ENCODE results near the gene VAV2. TPM values are rescaled to one million over a fixed set of nuclear protein-coding genes. Genes with fewer than 3 reads are reported as not detected.
A peak's percentile ranks its signal among the peaks of the same experiment; 100 is the strongest.

VAV2 gene
- total and polyA plus RNA-seq, 2 experiments from 2014 or later, result 8.1 to 28.9 TPM

DNA sequence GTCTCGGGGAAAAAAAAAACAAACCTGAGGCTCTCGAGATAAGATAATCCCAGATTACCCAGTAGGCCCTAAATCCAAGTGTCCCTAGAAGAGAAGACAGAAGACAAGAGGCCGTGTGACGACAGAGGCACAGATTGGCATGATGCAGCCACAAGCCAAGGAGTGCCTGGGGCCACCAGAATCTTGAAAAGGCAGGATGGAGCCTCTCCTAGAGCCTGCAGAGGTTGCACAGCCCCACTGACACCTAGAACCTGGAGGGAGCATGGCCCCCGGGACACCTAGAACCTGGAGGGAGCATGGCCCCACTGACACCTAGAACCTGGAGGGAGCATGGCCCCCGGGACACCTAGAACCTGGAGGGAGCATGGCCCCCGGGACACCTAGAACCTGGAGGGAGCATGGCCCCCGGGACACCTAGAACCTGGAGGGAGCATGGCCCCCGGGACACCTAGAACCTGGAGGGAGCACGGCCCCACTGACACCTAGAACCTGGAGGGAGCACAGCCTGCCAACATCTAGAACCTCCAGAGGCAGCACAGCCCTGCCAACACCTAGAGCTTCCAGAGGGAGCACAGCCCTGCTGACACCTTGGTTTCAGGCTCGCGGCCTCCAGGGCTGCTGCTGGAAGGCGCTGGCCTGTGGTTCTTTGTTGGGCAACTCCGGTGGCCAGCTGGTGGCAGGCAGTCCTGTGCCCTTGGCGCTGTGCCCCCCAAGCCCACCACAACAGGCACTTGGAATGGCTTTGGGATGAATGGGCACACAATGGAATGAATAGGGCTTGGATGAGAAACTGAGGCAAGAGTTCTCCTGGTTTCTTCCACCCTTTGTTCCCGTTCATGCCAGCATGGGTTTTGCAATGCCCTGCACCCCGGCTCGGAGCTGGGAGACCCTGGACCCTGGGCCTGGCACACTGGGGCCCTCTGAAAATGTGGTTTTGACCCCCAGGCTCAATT lies 39.2 kb downstream of the VAV2 start:
- H3K79me2 ChIP-seq (replicated peaks; ENCODE audit: insufficient read depth), result peaks cover 66% of the 10 kb centered on the region
- H3K36me3 Mint-ChIP-seq (ENCODE audit: low read depth), result no peaks in the 10 kb centered on the region

DNA sequence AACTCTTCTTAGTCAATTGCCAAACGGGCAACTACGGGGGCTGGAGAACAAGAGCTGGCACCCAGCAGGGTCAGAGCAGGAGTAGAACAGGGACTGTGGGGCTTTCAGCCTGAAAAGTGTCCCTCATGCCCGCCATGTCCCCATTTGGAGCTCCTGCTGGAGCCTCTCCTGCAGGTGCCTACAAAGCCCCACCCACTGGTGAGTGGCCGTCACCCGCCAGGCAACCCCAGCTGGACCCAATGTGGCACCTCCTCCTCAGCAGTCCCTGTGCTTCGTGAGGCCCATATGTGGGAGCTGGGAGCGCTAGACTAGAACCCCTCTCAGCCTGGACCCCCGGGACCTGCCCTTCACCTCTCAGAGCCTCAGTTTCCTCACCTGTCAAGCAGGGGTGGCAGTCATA lies 40.9 kb downstream of the VAV2 start:
- no peaks in the 10 kb centered on the region for H3F3A ChIP-seq (replicated peaks; ENCODE audit: low read depth)
- Mint-ChIP-seq H3K4me3 (no peak overlapping the region), H3K27me3 (ENCODE audit: insufficient read depth, low read depth, poor library complexity) (peaks cover 23% of the 10 kb centered on the region), H3K9me3 (no peaks in the 10 kb centered on the region), H3K36me3 (ENCODE audit: low read depth) (no peaks in the 10 kb centered on the region), H3K4me1 (peaks cover 33% of the 10 kb centered on the region), H3K27ac (no peak overlapping the region)
- no peaks in the 10 kb centered on the region for H3K27me3 ChIP-seq (ENCODE audit: insufficient read depth)
- H4K20me1 ChIP-seq (replicated peaks; ENCODE audit: insufficient read depth), result no peaks in the 10 kb centered on the region; the same call in none of the 2 replicates
- H3K36me3 ChIP-seq (ENCODE audit: insufficient read depth), result no peaks in the 10 kb centered on the region; the same call in 1 of the 2 replicates
- H3K9me2 ChIP-seq (ENCODE audit: insufficient read depth), result no peaks in the 10 kb centered on the region
- H2AFZ ChIP-seq, result no peak overlapping the region
- no peak overlapping the region for H3K4me3 ChIP-seq
- no peak for ATAC-seq
- H3K4me1 ChIP-seq (ENCODE audit: insufficient read depth), result peaks cover 5% of the 10 kb centered on the region
- no peak for DNase-seq (ENCODE audit: low spot score)
- peak overlapping the region; percentile 19; the same call in 1 of the 2 replicates for H3K27ac ChIP-seq (ENCODE audit: low read depth)
- H3K4me2 ChIP-seq, result no peak overlapping the region
- peaks cover 73% of the 10 kb centered on the region for H3K79me2 ChIP-seq (replicated peaks; ENCODE audit: insufficient read depth)
- TF ChIP-seq JUNB (IDR thresholded peaks at IDR 0.05; ENCODE audit: unreplicated experiment), result no peak
- TF ChIP-seq, protein P1, sequence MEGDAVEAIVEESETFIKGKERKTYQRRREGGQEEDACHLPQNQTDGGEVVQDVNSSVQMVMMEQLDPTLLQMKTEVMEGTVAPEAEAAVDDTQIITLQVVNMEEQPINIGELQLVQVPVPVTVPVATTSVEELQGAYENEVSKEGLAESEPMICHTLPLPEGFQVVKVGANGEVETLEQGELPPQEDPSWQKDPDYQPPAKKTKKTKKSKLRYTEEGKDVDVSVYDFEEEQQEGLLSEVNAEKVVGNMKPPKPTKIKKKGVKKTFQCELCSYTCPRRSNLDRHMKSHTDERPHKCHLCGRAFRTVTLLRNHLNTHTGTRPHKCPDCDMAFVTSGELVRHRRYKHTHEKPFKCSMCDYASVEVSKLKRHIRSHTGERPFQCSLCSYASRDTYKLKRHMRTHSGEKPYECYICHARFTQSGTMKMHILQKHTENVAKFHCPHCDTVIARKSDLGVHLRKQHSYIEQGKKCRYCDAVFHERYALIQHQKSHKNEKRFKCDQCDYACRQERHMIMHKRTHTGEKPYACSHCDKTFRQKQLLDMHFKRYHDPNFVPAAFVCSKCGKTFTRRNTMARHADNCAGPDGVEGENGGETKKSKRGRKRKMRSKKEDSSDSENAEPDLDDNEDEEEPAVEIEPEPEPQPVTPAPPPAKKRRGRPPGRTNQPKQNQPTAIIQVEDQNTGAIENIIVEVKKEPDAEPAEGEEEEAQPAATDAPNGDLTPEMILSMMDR (conservative IDR thresholded peaks at IDR 0.05; ENCODE audit: low read depth in 2 of 2), result no peak
- no peak for TF ChIP-seq CREB1 (CRISPR knock-in tag; IDR thresholded peaks at IDR 0.05; ENCODE audit: low read depth)
- TF ChIP-seq ZNF114 (CRISPR knock-in tag; IDR thresholded peaks at IDR 0.05), result no peak
- TF ChIP-seq ZNF331 (CRISPR knock-in tag; IDR thresholded peaks at IDR 0.05; ENCODE audit: low read depth), result no peak

More for the DNA sequence above, 39.2 kb downstream of the VAV2 start:
- Histone ChIP-seq H3K27ac (ENCODE audit: low read depth) (no peak overlapping the region), H3K4me2 (no peak overlapping the region), H3F3A (replicated peaks; ENCODE audit: low read depth) (peaks cover 10% of the 10 kb centered on the region; the same call in 1 of the 2 replicates), H4K20me1 (replicated peaks; ENCODE audit: insufficient read depth) (peaks cover 2% of the 10 kb centered on the region), H3K27me3 (ENCODE audit: insufficient read depth) (no peaks in the 10 kb centered on the region), H3K4me3 (no peak overlapping the region), H3K9me2 (ENCODE audit: insufficient read depth) (no peaks in the 10 kb centered on the region), H3K4me1 (ENCODE audit: insufficient read depth) (peaks cover 19% of the 10 kb centered on the region), H3K36me3 (ENCODE audit: insufficient read depth) (no peaks in the 10 kb centered on the region; the same call in 1 of the 2 replicates), H2AFZ (no peak overlapping the region)
- no peak overlapping the region for H3K27ac Mint-ChIP-seq
- H3K4me3 Mint-ChIP-seq, result no peak overlapping the region
- DNase-seq (ENCODE audit: low spot score) (no peak), ATAC-seq (no peak)
- peaks cover 28% of the 10 kb centered on the region for H3K27me3 Mint-ChIP-seq (ENCODE audit: insufficient read depth, low read depth, poor library complexity)
- H3K4me1 Mint-ChIP-seq, result peaks cover 45% of the 10 kb centered on the region
- TF ChIP-seq CREB1 (CRISPR knock-in tag; IDR thresholded peaks at IDR 0.05; ENCODE audit: low read depth) (no peak), JUNB (IDR thresholded peaks at IDR 0.05; ENCODE audit: unreplicated experiment) (no peak), POLR2AphosphoS5 (IDR thresholded peaks at IDR 0.05; ENCODE audit: low read depth) (no peak), ZNF331 (CRISPR knock-in tag; IDR thresholded peaks at IDR 0.05; ENCODE audit: low read depth) (no peak), ZNF114 (CRISPR knock-in tag; IDR thresholded peaks at IDR 0.05) (no peak)
- TF ChIP-seq, protein P2, sequence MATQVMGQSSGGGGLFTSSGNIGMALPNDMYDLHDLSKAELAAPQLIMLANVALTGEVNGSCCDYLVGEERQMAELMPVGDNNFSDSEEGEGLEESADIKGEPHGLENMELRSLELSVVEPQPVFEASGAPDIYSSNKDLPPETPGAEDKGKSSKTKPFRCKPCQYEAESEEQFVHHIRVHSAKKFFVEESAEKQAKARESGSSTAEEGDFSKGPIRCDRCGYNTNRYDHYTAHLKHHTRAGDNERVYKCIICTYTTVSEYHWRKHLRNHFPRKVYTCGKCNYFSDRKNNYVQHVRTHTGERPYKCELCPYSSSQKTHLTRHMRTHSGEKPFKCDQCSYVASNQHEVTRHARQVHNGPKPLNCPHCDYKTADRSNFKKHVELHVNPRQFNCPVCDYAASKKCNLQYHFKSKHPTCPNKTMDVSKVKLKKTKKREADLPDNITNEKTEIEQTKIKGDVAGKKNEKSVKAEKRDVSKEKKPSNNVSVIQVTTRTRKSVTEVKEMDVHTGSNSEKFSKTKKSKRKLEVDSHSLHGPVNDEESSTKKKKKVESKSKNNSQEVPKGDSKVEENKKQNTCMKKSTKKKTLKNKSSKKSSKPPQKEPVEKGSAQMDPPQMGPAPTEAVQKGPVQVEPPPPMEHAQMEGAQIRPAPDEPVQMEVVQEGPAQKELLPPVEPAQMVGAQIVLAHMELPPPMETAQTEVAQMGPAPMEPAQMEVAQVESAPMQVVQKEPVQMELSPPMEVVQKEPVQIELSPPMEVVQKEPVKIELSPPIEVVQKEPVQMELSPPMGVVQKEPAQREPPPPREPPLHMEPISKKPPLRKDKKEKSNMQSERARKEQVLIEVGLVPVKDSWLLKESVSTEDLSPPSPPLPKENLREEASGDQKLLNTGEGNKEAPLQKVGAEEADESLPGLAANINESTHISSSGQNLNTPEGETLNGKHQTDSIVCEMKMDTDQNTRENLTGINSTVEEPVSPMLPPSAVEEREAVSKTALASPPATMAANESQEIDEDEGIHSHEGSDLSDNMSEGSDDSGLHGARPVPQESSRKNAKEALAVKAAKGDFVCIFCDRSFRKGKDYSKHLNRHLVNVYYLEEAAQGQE (IDR thresholded peaks at IDR 0.05; ENCODE audit: unreplicated experiment), result no peak
- TF ChIP-seq, protein P3, sequence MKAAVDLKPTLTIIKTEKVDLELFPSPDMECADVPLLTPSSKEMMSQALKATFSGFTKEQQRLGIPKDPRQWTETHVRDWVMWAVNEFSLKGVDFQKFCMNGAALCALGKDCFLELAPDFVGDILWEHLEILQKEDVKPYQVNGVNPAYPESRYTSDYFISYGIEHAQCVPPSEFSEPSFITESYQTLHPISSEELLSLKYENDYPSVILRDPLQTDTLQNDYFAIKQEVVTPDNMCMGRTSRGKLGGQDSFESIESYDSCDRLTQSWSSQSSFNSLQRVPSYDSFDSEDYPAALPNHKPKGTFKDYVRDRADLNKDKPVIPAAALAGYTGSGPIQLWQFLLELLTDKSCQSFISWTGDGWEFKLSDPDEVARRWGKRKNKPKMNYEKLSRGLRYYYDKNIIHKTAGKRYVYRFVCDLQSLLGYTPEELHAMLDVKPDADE (IDR thresholded peaks at IDR 0.05), result no peak
- no peaks in the 10 kb centered on the region for H3K9me3 Mint-ChIP-seq

Data from GM23338 (cell line).